B cell (primary cell): ENCODE data around the gene TPST1.

Experiments
- EZH2 ChIP-seq: IDR thresholded peaks from 2 replicates; pipeline ENCODE4 v1.6.1; 2012; ENCODE audit warnings: borderline replicate concordance, low read depth, mild to moderate bottlenecking, moderate library complexity, low read length; ENCODE audit not compliant: insufficient read depth, poor library complexity, severe bottlenecking
- TF ChIP-seq, protein P1 (sequence below): fragments of 200-600 bp; IDR thresholded peaks from one replicate; pipeline ENCODE4 v1.8.0; 2022; ENCODE audit warnings: antibody characterized with exemption, mild to moderate bottlenecking

DNA sequence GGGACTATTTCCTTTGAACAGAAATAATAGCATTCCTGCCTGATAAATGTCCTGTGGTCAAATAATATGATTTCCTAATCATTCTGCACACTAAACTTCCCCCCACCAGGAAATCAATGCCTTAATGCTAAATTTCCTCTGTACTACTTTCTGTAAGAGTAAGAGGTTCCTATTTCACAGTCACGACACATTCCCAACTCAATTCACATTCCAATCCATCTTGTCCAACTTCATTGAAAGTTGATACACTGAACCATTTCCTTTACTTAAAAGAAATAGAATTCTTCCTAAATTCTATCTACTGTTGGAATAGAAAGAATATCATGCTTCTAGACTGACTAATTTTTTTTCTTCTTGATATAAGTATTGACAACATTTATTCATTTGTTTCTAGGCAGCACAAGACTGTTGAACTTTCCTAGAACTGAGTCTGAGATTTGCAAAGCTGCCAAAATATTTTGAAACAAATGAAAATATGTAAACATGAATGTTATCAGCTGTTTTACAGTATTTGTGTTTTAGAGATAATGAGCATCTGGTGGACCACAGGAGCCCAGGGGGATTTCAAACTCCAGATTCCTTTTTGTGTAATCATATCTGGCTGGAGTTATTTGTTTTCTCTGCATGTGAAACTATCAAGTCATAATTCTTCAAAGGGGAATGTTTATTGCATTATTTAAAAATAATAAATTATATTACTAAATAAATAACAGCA, 121.5 kb downstream of the TPST1 start:
- TF ChIP-seq, protein P1, sequence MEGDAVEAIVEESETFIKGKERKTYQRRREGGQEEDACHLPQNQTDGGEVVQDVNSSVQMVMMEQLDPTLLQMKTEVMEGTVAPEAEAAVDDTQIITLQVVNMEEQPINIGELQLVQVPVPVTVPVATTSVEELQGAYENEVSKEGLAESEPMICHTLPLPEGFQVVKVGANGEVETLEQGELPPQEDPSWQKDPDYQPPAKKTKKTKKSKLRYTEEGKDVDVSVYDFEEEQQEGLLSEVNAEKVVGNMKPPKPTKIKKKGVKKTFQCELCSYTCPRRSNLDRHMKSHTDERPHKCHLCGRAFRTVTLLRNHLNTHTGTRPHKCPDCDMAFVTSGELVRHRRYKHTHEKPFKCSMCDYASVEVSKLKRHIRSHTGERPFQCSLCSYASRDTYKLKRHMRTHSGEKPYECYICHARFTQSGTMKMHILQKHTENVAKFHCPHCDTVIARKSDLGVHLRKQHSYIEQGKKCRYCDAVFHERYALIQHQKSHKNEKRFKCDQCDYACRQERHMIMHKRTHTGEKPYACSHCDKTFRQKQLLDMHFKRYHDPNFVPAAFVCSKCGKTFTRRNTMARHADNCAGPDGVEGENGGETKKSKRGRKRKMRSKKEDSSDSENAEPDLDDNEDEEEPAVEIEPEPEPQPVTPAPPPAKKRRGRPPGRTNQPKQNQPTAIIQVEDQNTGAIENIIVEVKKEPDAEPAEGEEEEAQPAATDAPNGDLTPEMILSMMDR, result no peak
- TF ChIP-seq EZH2, result no peak
